Measurements from ENCODE around the gene TWF2. TPM values are rescaled to one million over a fixed set of nuclear protein-coding genes. Genes with fewer than 3 reads are reported as not detected.

Gene TWF2
- total and polyA plus RNA-seq, 4 donors: 40.5 to 52.2 (median 45.2) TPM

GRCh38 chr3:52211268-52211891 is 27.6 kb downstream of the TWF2 start:
- DNase-seq: no peak
- Histone ChIP-seq H3K4me3 (ENCODE audit: low read length in 2 of 2) (no peak overlapping the region), H3K27me3 (ENCODE audit: control insufficient read depth in 1 of 2, insufficient read depth in 2 of 2, low read length in 1 of 2) (no peaks in the 10 kb centered on the region), H3K36me3 (ENCODE audit: control insufficient read depth in 1 of 2, insufficient read depth in 2 of 2, low read length in 1 of 2) (peaks cover 0 to 25% of the 10 kb centered on the region in 2 donors), H3K27ac (ENCODE audit: low read depth in 1 of 2, low read length in 2 of 2) (no peak overlapping the region), H3K4me1 (ENCODE audit: control insufficient read depth in 1 of 2, insufficient read depth in 2 of 2, low read length in 2 of 2) (no peaks in the 10 kb centered on the region), H3K9me3 (ENCODE audit: control insufficient read depth, low read length) (no peaks in the 10 kb centered on the region)
- 95 to 96% methylated on average over 18 of the region's 18 CpGs for WGBS, 2 donors
- intact Hi-C loops (cut with DNase I): no loop called here
- ATAC-seq (ENCODE audit: low FRiP score): no peak

GRCh38 chr3:52210550-52211046 is 28.4 kb downstream of the TWF2 start:
- no peak overlapping the region for H3K27ac ChIP-seq (ENCODE audit: low read depth in 1 of 2, low read length in 2 of 2)
- H3K36me3 ChIP-seq (ENCODE audit: control insufficient read depth in 1 of 2, insufficient read depth in 2 of 2, low read length in 1 of 2): peaks cover 0 to 30% of the 10 kb centered on the region in 2 donors
- 88 to 92% methylated on average over 6 of the region's 6 CpGs for WGBS, 2 donors
- intact Hi-C loops (cut with DNase I): no loop called here
- no peaks in the 10 kb centered on the region for H3K9me3 ChIP-seq (ENCODE audit: control insufficient read depth, low read length)
- DNase-seq (no peak), ATAC-seq (ENCODE audit: low FRiP score) (peak; percentile 44)
- no peak overlapping the region for H3K4me3 ChIP-seq (ENCODE audit: low read length in 2 of 2)
- no peaks in the 10 kb centered on the region for H3K4me1 ChIP-seq (ENCODE audit: control insufficient read depth in 1 of 2, insufficient read depth in 2 of 2, low read length in 2 of 2)
- no peaks in the 10 kb centered on the region for H3K27me3 ChIP-seq (ENCODE audit: control insufficient read depth in 1 of 2, insufficient read depth in 2 of 2, low read length in 1 of 2)

- intact Hi-C loops (cut with DNase I): no loop called here
- H3K27me3 ChIP-seq (ENCODE audit: control insufficient read depth in 1 of 2, insufficient read depth in 2 of 2, low read length in 1 of 2): no peaks in the 10 kb centered on the region
- H3K36me3 ChIP-seq (ENCODE audit: control insufficient read depth in 1 of 2, insufficient read depth in 2 of 2, low read length in 1 of 2): peaks cover 0 to 30% of the 10 kb centered on the region in 2 donors
- H3K27ac ChIP-seq (ENCODE audit: low read depth in 1 of 2, low read length in 2 of 2): no peak overlapping the region
- no peaks in the 10 kb centered on the region for H3K4me1 ChIP-seq (ENCODE audit: control insufficient read depth in 1 of 2, insufficient read depth in 2 of 2, low read length in 2 of 2)
- DNase-seq (peak in 1 of 2 donors; percentile 12), ATAC-seq (ENCODE audit: low FRiP score) (no peak)
- H3K9me3 ChIP-seq (ENCODE audit: control insufficient read depth, low read length): no peaks in the 10 kb centered on the region
- H3K4me3 ChIP-seq (ENCODE audit: low read length in 2 of 2): no peak overlapping the region
Measured at GRCh38 chr3:52210037-52210436, 28.9 kb downstream of the TWF2 start.

GRCh38 chr3:52208556-52208955 is 30.4 kb downstream of the TWF2 start:
- H3K4me1 ChIP-seq (ENCODE audit: control insufficient read depth in 1 of 2, insufficient read depth in 2 of 2, low read length in 2 of 2): no peaks in the 10 kb centered on the region
- no peaks in the 10 kb centered on the region for H3K9me3 ChIP-seq (ENCODE audit: control insufficient read depth, low read length)
- no peak overlapping the region for H3K27ac ChIP-seq (ENCODE audit: low read depth in 1 of 2, low read length in 2 of 2)
- DNase-seq (no peak), ATAC-seq (ENCODE audit: low FRiP score) (no peak)
- 91 to 94% methylated on average over 4 of the region's 4 CpGs for WGBS, 2 donors
- intact Hi-C loops (cut with DNase I): no loop called here
- no peaks in the 10 kb centered on the region for H3K27me3 ChIP-seq (ENCODE audit: control insufficient read depth in 1 of 2, insufficient read depth in 2 of 2, low read length in 1 of 2)
- H3K4me3 ChIP-seq (ENCODE audit: low read length in 2 of 2): no peak overlapping the region
- peaks cover 0 to 31% of the 10 kb centered on the region in 2 donors for H3K36me3 ChIP-seq (ENCODE audit: control insufficient read depth in 1 of 2, insufficient read depth in 2 of 2, low read length in 1 of 2)

DNA sequence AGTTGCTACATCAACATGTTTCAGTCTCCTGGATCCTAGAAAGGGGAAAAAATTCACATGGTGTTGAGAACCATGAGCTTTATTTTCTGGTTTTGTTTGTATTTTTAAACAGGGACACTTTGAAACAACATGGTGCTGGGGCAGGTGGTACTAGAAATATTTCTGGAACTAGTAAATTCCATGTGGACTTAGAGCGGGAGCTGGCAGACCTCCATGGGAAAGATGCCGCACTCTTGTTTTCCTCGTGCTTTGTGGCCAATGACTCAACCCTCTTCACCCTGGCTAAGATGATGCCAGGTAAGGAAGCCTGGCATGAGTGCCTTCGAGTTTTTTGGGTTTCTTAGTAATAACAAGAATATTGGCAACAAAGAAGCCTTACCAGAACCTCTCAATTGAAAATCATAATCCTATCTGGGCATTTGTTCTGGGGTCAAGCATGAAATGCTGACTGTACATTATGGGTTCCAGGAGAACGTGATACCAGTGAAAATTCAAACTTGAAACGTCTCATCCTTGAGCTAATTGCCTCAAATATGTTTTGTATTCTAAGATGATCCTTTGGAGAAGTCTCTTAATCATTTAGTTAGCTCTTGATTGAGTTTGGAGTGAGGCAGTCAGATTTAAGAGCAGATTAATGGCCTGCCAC is 33.1 kb downstream of the TWF2 start:
- 80 to 83% methylated on average over 6 of the region's 6 CpGs for WGBS, 2 donors
- DNase-seq: peak in 1 of 2 donors; percentile 40
- intact Hi-C loops (cut with DNase I): no loop called here

GRCh38 chr3:52204337-52205073 is 34.5 kb downstream of the TWF2 start:
- DNase-seq (no peak), ATAC-seq (ENCODE audit: low FRiP score) (no peak)
- Histone ChIP-seq H3K36me3 (ENCODE audit: control insufficient read depth in 1 of 2, insufficient read depth in 2 of 2, low read length in 1 of 2) (peaks cover 0 to 26% of the 10 kb centered on the region in 2 donors), H3K4me3 (ENCODE audit: low read length in 2 of 2) (no peak overlapping the region), H3K27me3 (ENCODE audit: control insufficient read depth in 1 of 2, insufficient read depth in 2 of 2, low read length in 1 of 2) (no peaks in the 10 kb centered on the region), H3K27ac (ENCODE audit: low read depth in 1 of 2, low read length in 2 of 2) (no peak overlapping the region), H3K9me3 (ENCODE audit: control insufficient read depth, low read length) (no peaks in the 10 kb centered on the region), H3K4me1 (ENCODE audit: control insufficient read depth in 1 of 2, insufficient read depth in 2 of 2, low read length in 2 of 2) (no peaks in the 10 kb centered on the region)
- intact Hi-C loops (cut with DNase I): no loop called here
- WGBS, 2 donors: 77 to 78% methylated on average over 10 of the region's 10 CpGs

More for the DNA sequence above, 33.1 kb downstream of the TWF2 start:
- no peaks in the 10 kb centered on the region for H3K4me1 ChIP-seq (ENCODE audit: control insufficient read depth in 1 of 2, insufficient read depth in 2 of 2, low read length in 2 of 2)
- H3K36me3 ChIP-seq (ENCODE audit: control insufficient read depth in 1 of 2, insufficient read depth in 2 of 2, low read length in 1 of 2): peaks cover 0 to 28% of the 10 kb centered on the region in 2 donors
- no peaks in the 10 kb centered on the region for H3K9me3 ChIP-seq (ENCODE audit: control insufficient read depth, low read length)
- ATAC-seq (ENCODE audit: low FRiP score): no peak
- H3K4me3 ChIP-seq (ENCODE audit: low read length in 2 of 2): no peak overlapping the region
- H3K27ac ChIP-seq (ENCODE audit: low read depth in 1 of 2, low read length in 2 of 2): no peak overlapping the region
- no peaks in the 10 kb centered on the region for H3K27me3 ChIP-seq (ENCODE audit: control insufficient read depth in 1 of 2, insufficient read depth in 2 of 2, low read length in 1 of 2)

- DNase-seq: no peak
- intact Hi-C loops (cut with DNase I): no loop called here
- H3K36me3 ChIP-seq (ENCODE audit: control insufficient read depth in 1 of 2, insufficient read depth in 2 of 2, low read length in 1 of 2): peaks cover 0 to 26% of the 10 kb centered on the region in 2 donors
- no peak for ATAC-seq (ENCODE audit: low FRiP score)
- no peaks in the 10 kb centered on the region for H3K27me3 ChIP-seq (ENCODE audit: control insufficient read depth in 1 of 2, insufficient read depth in 2 of 2, low read length in 1 of 2)
- no peak overlapping the region for H3K27ac ChIP-seq (ENCODE audit: low read depth in 1 of 2, low read length in 2 of 2)
- H3K4me1 ChIP-seq (ENCODE audit: control insufficient read depth in 1 of 2, insufficient read depth in 2 of 2, low read length in 2 of 2): no peaks in the 10 kb centered on the region
- 82 to 88% methylated on average over 1 of the region's 1 CpG for WGBS, 2 donors
- no peaks in the 10 kb centered on the region for H3K9me3 ChIP-seq (ENCODE audit: control insufficient read depth, low read length)
- H3K4me3 ChIP-seq (ENCODE audit: low read length in 2 of 2): no peak overlapping the region
Measured at GRCh38 chr3:52203701-52204100, 35.3 kb downstream of the TWF2 start.

GRCh38 chr3:52202384-52203077 is 36.4 kb downstream of the TWF2 start:
- no peaks in the 10 kb centered on the region for H3K27me3 ChIP-seq (ENCODE audit: control insufficient read depth in 1 of 2, insufficient read depth in 2 of 2, low read length in 1 of 2)
- H3K36me3 ChIP-seq (ENCODE audit: control insufficient read depth in 1 of 2, insufficient read depth in 2 of 2, low read length in 1 of 2): peaks cover 0 to 22% of the 10 kb centered on the region in 2 donors
- H3K27ac ChIP-seq (ENCODE audit: low read depth in 1 of 2, low read length in 2 of 2): no peak overlapping the region
- no peak for ATAC-seq (ENCODE audit: low FRiP score)
- no peaks in the 10 kb centered on the region for H3K4me1 ChIP-seq (ENCODE audit: control insufficient read depth in 1 of 2, insufficient read depth in 2 of 2, low read length in 2 of 2)
- intact Hi-C loops (cut with DNase I): no loop called here
- no peak for DNase-seq
- no peaks in the 10 kb centered on the region for H3K9me3 ChIP-seq (ENCODE audit: control insufficient read depth, low read length)
- H3K4me3 ChIP-seq (ENCODE audit: low read length in 2 of 2): no peak overlapping the region
- 91 to 92% methylated on average over 4 of the region's 4 CpGs for WGBS, 2 donors

All from aorta (tissue), 5 donors.